ENCODE measurements around the gene DYNC2H1.

GRCh38 chr11:103069367-103069766 is 39.9 kb upstream of the DYNC2H1 start:
- TF ChIP-seq ZNF704 (tag by site-specific recombination; IDR thresholded peaks at IDR 0.05) (no peak), CTCF (tag by site-specific recombination; IDR thresholded peaks at IDR 0.05) (no peak), REST (tag by site-specific recombination; IDR thresholded peaks at IDR 0.05) (no peak), ZNF221 (tag by site-specific recombination; IDR thresholded peaks at IDR 0.05; ENCODE audit: borderline replicate concordance) (no peak), TCF7L2 (IDR thresholded peaks at IDR 0.05; ENCODE audit: borderline replicate concordance, low read depth, low read length) (no peak), ZNF202 (tag by site-specific recombination; IDR thresholded peaks at IDR 0.05; ENCODE audit: borderline replicate concordance) (no peak), ZNF514 (tag by site-specific recombination; IDR thresholded peaks at IDR 0.05) (no peak), TSHZ1 (tag by site-specific recombination; IDR thresholded peaks at IDR 0.05; ENCODE audit: borderline replicate concordance) (no peak)
